HEK293T (cell line): Measurements from ENCODE around the gene PSD2.

Source experiments
- ARNT ChIP-seq: fragments of 450-650 bp; IDR thresholded peaks from 2 replicates; pipeline ENCODE4 v1.6.1; 2017; ENCODE audit warnings: mild to moderate bottlenecking
- BHLHE40 ChIP-seq: fragments of 450-650 bp; IDR thresholded peaks from 2 replicates; pipeline ENCODE4 v1.6.1; 2016; ENCODE audit warnings: mild to moderate bottlenecking, moderate library complexity, borderline replicate concordance
- FOXA1 ChIP-seq: fragments of 450-650 bp; IDR thresholded peaks from 2 replicates; pipeline ENCODE4 v1.6.1; 2016; ENCODE audit warnings: mild to moderate bottlenecking
- FOXK2 ChIP-seq: fragments of 450-650 bp; IDR thresholded peaks from 2 replicates; pipeline ENCODE4 v1.6.1; 2016; ENCODE audit warnings: mild to moderate bottlenecking
- FOXM1 ChIP-seq: fragments of 450-650 bp; IDR thresholded peaks from 2 replicates; pipeline ENCODE4 v1.6.1; 2017; ENCODE audit warnings: mild to moderate bottlenecking, borderline replicate concordance
- HDGF ChIP-seq: fragments of 450-650 bp; IDR thresholded peaks from 2 replicates; pipeline ENCODE4 v1.6.1; 2017; ENCODE audit warnings: antibody characterized with exemption, borderline replicate concordance
- LEF1 ChIP-seq: fragments of 450-650 bp; IDR thresholded peaks from 2 replicates; pipeline ENCODE4 v1.6.1; 2017; ENCODE audit warnings: mild to moderate bottlenecking, borderline replicate concordance
- SP1 ChIP-seq: fragments of 450-650 bp; IDR thresholded peaks from 2 replicates; pipeline ENCODE4 v1.6.1; 2017
- SUZ12 ChIP-seq: fragments of 450-650 bp; IDR thresholded peaks from 2 replicates; pipeline ENCODE4 v1.6.1; 2016; ENCODE audit warnings: mild to moderate bottlenecking
- TARDBP ChIP-seq: fragments of 450-650 bp; IDR thresholded peaks from 2 replicates; pipeline ENCODE4 v1.6.1; 2016
- TF ChIP-seq, protein P1 (sequence below): fragments of 450-650 bp; IDR thresholded peaks from 2 replicates; pipeline ENCODE4 v1.6.1; 2016

- TF ChIP-seq TARDBP: no peak
- TF ChIP-seq FOXM1: no peak
- no peak for TF ChIP-seq SUZ12
- TF ChIP-seq BHLHE40: no peak
- TF ChIP-seq ARNT: no peak
- no peak for TF ChIP-seq FOXA1
- TF ChIP-seq SP1: no peak
- TF ChIP-seq FOXK2: no peak
- TF ChIP-seq, protein P1, sequence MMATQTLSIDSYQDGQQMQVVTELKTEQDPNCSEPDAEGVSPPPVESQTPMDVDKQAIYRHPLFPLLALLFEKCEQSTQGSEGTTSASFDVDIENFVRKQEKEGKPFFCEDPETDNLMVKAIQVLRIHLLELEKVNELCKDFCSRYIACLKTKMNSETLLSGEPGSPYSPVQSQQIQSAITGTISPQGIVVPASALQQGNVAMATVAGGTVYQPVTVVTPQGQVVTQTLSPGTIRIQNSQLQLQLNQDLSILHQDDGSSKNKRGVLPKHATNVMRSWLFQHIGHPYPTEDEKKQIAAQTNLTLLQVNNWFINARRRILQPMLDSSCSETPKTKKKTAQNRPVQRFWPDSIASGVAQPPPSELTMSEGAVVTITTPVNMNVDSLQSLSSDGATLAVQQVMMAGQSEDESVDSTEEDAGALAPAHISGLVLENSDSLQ: no peak
- no peak for TF ChIP-seq HDGF
- TF ChIP-seq LEF1: no peak
These were observed 66.7 kb downstream of the PSD2 start for GRCh38 chr5:139862313-139862712.
